Glutamatergic neuron (in vitro differentiated cells): ENCODE measurements around the gene KRT74. TPM values are rescaled to one million over a fixed set of nuclear protein-coding genes. Genes with fewer than 3 reads are reported as not detected.
A peak's percentile ranks its signal among the peaks of the same experiment; 100 is the strongest.

Source experiments
- DNase-seq: peaks from one replicate; pipeline ENCODE4 v3.0.0; 2022
- H3K27ac Mint-ChIP-seq: one replicate; pipeline ENCODE4 v1.8.0; 2020; ENCODE audit warnings: mild to moderate bottlenecking, mixed read lengths, inconsistent platforms; ENCODE audit not compliant: unreplicated experiment
- H3K27me3 Mint-ChIP-seq: one replicate; pipeline ENCODE4 v1.8.0; 2020; ENCODE audit warnings: mild to moderate bottlenecking, moderate library complexity, mixed read lengths, inconsistent platforms; ENCODE audit not compliant: unreplicated experiment
- H3K36me3 Mint-ChIP-seq: one replicate; pipeline ENCODE4 v1.8.0; 2020; ENCODE audit warnings: mild to moderate bottlenecking, mixed read lengths, inconsistent platforms; ENCODE audit not compliant: unreplicated experiment
- H3K4me1 Mint-ChIP-seq: one replicate; pipeline ENCODE4 v1.8.0; 2020; ENCODE audit warnings: mild to moderate bottlenecking, low read depth, mixed read lengths, inconsistent platforms; ENCODE audit not compliant: unreplicated experiment
- H3K4me3 Mint-ChIP-seq: one replicate; pipeline ENCODE4 v1.8.0; 2020; ENCODE audit warnings: mild to moderate bottlenecking, mixed read lengths, inconsistent platforms; ENCODE audit not compliant: unreplicated experiment
- H3K9me3 Mint-ChIP-seq: one replicate; pipeline ENCODE4 v1.8.0; 2020; ENCODE audit warnings: mild to moderate bottlenecking, moderate library complexity, mixed read lengths, inconsistent platforms; ENCODE audit not compliant: unreplicated experiment
- CTCF ChIP-seq: fragments of 200-600 bp; sonication (generic); IDR thresholded peaks from one replicate; pipeline ENCODE4 v1.5.0; 2021; ENCODE audit not compliant: partially characterized antibody, unreplicated experiment
- total RNA-seq: library from RNA; stranded (reverse); fragmentation: NEBNext Ultra II Directional; extraction: Animal tissue kit (Norgen Biotek cat#: 25700); gene quantifications from one replicate; pipeline ENCODE4 v1.2.1, GENCODE V29; 2021; ENCODE audit not compliant: unreplicated experiment

Gene KRT74
- total RNA-seq, 1 donor from 2014 or later = not detected

- Mint-ChIP-seq H3K36me3 (no peaks in the 10 kb centered on the region), H3K4me3 (no peak overlapping the region), H3K27ac (no peak overlapping the region), H3K9me3 (peaks cover 3% of the 10 kb centered on the region), H3K4me1 (peaks cover 4% of the 10 kb centered on the region), H3K27me3 (peaks cover 6% of the 10 kb centered on the region)
- DNase-seq = no peak
- TF ChIP-seq CTCF = no peak
These were observed 3.1 kb downstream of the KRT74 start for GRCh38 chr12:52570511-52570910.

GRCh38 chr12:52568111-52568510 is 5.5 kb downstream of the KRT74 start:
- no peak for TF ChIP-seq CTCF
- Mint-ChIP-seq H3K27ac (no peak overlapping the region), H3K4me1 (peaks cover 4% of the 10 kb centered on the region), H3K27me3 (peaks cover 7% of the 10 kb centered on the region), H3K4me3 (no peak overlapping the region), H3K36me3 (no peaks in the 10 kb centered on the region), H3K9me3 (peaks cover 4% of the 10 kb centered on the region)
- DNase-seq = no peak

GRCh38 chr12:52566847-52567291 is 6.8 kb downstream of the KRT74 start:
- peak; percentile 39 for DNase-seq
- Mint-ChIP-seq H3K27me3 (peaks cover 6% of the 10 kb centered on the region), H3K27ac (no peak overlapping the region), H3K4me1 (peaks cover 4% of the 10 kb centered on the region), H3K36me3 (no peaks in the 10 kb centered on the region), H3K9me3 (peaks cover 4% of the 10 kb centered on the region), H3K4me3 (no peak overlapping the region)
- no peak for TF ChIP-seq CTCF

- H3K27me3 Mint-ChIP-seq = peaks cover 10% of the 10 kb centered on the region
- H3K9me3 Mint-ChIP-seq = peaks cover 4% of the 10 kb centered on the region
- no peak overlapping the region for H3K27ac Mint-ChIP-seq
- no peak overlapping the region for H3K4me3 Mint-ChIP-seq
- no peaks in the 10 kb centered on the region for H3K36me3 Mint-ChIP-seq
- no peak for TF ChIP-seq CTCF
- no peak for DNase-seq
- peaks cover 4% of the 10 kb centered on the region for H3K4me1 Mint-ChIP-seq
These were observed 9.1 kb downstream of the KRT74 start for GRCh38 chr12:52564582-52564981.

- Mint-ChIP-seq H3K4me3 (no peak overlapping the region), H3K27me3 (peaks cover 18% of the 10 kb centered on the region), H3K36me3 (no peaks in the 10 kb centered on the region), H3K9me3 (peaks cover 1% of the 10 kb centered on the region), H3K27ac (no peak overlapping the region), H3K4me1 (peaks cover 1% of the 10 kb centered on the region)
- DNase-seq = no peak
- TF ChIP-seq CTCF = peak; percentile 36
These were observed 11.7 kb downstream of the KRT74 start for GRCh38 chr12:52561880-52562449.
